ENCODE data around the gene TMEM225B.
"Not testable (repeated sequence)": the region's sequence is repeated elsewhere in the genome, so short reads cannot be mapped to it uniquely, and the experiment has no call there.

TMEM225B gene

DNA sequence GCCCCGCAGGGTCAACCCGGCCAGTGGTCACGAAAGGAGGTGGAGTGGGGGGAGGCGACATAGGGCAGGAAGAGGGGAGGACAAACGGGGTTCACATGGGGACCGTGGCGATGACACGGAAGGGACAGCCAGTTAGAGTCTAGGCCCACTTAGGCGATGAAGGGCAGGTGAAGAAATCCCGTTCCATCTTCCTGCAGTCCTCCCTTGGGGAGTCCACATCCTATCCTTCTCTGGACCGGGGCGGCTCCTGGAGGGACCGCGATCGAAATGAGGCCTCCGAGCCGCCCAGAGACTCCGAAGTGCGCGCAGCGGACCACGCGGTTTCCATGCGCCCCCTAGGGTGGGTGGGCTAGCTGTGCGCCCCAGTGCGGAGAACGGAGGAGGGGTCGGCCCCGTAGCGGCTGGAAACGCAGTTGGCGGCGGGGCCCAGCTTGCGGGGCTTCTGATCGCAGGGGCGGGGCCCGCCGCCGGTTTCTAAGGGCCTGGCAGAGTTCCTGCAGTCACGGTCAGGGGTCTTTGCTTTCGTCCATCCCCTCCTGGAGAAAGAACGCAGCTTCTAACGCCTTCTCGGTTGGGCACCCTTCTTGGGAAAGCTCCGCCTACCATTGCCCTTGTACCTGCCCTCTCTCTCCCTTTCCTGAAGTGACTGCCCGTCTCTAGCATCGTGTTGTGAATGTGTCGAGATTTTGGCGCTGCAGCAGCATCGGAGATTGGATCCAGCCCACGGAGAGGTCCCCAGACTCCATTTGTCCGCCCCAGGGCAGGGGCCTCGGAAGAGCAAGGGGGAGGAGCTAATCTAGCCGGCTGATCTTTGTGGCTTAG is 17.9 kb upstream of the TMEM225B start:
- peak; percentile 58 for DNase-seq

DNA sequence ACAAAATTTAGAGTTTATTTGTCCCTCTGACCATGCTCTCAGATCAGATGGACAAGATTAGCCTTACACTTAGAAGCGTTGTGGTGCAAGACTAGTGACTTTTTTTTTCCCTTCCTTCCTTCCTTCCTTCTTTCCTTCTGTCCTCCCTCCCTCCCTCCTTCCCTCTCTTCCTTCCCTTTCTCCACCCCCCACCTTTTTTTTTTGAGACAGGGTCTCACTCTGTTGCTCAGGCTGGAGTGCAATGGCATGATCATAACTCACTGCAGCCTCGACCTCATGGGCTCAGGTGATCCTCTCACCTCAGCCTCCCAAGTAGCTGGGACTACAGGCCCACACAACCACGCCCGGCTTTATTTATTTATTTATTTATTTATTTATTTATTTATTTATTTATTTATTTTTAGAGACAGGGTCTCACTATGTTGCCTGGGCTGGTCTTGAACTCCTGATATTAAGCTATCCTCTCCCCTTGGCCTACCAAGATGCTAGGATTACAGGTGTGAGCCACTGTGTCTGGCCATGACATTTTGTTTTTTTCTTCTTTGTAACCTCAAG is 17.2 kb upstream of the TMEM225B start:
- not testable (repeated sequence) for DNase-seq

DNA sequence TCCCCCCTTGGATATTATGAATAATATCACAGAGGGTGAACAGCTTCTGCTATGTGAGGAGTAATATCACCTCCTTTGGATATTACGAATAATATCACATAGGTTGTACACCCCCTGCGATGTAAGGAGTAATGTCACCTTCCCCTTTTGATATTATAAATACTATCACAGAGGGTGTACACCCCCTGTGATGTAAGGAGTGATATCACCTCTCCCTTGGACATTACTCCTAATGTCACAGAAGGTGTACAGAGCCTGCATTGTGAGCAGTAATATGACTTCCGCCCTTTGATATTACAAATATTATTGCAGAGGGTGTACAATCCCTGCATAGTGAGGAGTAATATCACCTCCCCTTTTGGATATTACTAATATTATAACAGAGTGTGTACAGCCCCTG is 9.2 kb upstream of the TMEM225B start:
- DNase-seq = no peak

DNA sequence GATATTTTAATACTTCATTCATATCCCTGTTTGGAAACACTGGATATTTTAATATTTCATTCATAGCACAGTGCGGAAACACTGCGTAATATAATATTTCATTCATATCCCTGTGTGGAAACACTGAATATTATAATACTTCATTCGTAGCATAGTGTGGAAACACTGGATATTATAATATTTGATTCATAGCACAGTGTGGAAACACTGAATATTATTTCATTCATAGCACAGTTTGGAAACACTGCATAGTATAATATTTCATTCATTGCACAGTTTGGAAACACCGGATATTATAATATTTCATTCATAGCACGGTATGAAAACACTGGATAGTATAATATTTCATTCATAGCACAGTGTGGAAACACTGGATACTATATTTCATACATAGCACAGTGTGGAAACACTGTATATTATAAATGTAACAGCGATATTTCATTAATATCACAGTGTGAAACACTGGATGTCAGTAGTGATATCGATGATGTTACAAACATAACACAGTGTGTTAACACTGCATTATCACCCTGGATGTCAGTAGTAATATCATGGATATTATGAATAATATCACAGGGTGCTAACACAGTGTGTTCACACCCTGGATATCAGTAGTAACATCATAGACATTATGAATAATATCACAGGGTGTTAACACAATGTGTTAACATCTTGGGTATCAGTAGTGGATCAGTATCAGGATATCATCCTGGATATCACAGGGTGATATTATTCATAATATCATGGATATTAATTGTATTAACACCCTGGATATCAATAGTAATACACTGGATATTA is 2.9 kb upstream of the TMEM225B start:
- no peak for DNase-seq

DNA sequence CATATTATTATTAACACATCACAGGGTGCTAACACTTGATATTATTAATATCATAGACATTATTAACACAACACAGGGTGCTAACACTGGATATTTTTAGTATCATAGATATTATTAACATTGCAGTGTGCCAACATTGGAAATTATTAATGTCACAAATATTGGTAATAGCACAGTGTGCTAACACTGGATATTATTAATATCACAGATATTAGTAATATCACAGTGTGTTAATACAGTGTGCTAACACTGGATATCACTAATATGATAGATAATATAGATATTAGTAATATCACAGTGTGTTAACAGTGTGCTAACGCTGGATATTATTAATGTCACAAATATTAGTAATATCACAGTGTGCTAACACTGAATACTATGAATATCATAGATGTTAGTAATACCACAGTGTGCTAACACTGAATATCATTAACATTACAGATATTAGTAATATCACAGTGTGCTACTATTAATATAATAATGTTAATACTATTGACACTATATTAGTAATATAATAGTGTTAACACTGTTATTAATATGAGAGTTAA is 1.6 kb upstream of the TMEM225B start:
- no peak for DNase-seq

DNA sequence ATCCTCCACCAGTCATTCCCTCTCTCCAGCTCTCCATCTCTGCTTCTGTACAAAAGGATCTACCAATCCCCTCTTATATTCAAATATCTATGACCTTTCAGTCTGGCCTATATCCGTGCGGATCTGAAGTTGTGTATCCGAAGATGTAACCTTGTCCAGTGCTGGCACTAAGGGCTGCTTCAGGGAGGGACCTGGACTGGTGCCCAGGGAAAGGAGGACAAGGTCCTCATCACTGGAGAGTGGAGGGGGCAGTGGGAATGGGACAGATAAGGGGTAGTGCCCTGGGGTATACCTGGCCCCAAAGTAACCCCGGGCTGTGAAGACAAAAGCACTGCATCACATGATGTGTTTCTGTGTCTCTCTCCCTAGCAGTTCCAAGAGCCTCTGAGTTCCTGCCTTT is 1.8 kb downstream of the TMEM225B start:
- DNase-seq = no peak

DNA sequence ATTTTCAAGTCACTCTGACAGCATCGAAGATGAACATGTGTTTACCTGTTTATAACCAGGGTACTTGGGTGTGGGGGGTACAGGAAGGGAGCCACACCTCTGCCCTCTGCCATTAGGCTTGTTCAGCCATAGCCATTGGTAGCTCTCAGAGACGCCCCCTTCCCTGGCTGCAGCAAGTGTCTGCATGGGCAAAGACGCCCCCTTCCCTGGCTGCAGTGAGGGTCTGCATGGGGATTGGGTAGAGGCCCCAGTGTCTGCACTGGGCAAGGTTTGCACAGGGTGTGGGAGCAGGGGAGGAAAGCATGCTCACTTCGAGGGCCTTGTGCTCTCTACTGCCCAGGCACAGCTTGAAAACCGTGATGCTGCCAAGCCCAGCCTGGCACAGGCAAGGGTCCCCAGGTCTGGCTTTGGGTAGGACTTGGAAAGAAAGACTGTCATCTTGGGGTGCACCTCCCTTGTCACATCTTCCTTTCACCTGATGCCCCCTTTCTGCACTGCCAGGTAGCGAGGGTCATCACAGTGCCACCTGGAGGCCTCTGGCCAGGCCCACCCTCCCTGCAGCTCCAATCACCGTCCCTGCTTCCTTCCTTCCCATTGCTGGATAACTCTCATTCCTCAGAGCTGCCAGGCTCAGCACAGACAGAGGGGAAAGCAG is 3.7 kb downstream of the TMEM225B start:
- no peak for DNase-seq

DNA sequence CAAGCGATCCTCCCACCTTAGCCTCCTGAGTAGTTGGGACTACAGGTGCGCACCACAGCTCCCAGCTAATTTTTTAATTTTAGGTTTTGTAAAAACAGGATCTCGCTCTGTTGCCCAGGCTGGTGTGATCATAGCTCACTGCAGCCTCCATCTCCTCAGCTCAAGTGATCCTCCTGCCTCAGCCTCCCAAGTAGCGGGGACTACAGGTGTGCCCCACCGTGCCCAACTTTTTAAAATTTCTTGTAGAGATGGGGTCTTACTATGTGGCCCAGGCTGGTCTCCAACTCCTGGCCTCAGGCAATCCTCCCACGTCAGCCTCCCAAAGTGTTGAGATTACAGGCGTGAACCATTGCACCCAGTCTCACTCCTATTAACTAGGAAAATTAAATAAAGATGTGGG is 7.5 kb downstream of the TMEM225B start:
- no peak for DNase-seq

DNA sequence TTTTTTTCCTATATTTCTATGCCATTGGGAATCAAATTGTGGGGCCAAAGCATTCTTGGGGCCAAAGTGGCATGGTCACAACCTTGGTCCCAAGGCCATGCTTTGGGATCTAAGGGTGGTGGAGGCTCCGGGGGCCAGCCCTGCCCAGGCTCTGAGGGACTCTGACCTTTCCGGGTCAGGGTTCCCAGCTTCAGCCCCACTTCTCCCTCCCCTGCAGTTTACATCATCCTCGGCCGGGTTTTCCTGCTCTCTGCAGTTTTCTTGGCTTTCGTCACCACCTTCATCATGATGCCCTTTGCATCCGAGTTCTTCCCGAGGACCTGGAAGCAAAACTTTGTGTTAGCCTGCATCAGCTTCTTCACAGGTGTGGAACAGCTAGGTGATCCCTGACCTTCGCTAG is 8.5 kb downstream of the TMEM225B start:
- no peak for DNase-seq

DNA sequence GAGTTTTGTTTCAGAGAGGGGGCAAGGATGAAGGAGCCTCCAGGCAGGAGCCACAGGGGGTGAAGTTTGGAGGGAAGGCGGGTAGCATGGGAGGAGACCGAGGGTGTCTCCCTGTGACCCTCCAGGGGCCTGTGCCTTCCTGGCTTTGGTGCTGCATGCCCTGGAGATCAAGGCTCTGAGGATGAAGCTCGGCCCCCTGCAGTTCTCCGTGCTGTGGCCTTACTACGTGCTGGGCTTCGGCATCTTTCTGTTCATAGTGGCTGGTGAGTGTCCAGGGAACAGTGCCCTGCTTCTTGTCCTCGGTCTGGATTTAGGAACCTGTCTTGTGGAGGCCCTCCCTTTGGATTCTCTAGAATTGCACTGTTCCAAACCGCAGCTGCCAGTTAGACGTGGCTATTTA is 9.5 kb downstream of the TMEM225B start:
- DNase-seq = no peak

DNA sequence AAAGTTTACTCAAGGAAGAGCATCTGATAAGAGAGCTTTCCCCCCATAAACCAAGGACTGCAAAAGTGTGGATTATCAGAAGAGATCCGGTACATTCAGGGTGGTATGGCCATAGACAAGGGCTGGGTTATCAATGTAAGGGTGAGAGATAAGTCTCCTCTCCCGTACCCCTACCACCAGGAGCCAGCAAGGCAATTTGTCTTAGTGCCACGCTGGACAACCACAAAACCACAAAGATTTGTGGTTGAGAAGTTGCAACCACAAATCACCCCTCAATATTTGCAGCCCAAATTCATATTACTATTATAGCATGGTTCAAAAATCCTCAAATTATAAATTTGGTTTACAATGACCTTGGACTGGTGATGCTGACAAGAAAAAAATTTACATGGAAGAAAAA is 16.4 kb downstream of the TMEM225B start:
- no peak for DNase-seq

DNA sequence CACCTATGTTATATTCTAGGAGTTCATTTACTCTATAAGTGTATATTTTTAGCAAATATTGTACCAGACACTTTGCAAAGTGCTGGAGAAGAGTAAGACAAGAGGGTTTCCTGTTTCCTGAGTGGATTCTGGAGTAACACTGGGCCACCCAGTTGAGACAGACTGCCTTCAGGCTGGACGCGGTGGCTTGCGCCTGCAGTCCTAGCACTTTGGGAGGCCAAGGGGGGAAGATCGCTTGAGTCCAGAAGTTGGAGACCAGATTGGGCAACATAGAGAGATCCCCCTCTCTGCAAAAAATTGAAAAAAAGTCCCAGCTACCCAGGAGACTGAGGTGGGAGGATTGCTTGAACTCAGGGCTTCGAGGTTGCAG is 17.9 kb downstream of the TMEM225B start:
- no peak for DNase-seq

DNA sequence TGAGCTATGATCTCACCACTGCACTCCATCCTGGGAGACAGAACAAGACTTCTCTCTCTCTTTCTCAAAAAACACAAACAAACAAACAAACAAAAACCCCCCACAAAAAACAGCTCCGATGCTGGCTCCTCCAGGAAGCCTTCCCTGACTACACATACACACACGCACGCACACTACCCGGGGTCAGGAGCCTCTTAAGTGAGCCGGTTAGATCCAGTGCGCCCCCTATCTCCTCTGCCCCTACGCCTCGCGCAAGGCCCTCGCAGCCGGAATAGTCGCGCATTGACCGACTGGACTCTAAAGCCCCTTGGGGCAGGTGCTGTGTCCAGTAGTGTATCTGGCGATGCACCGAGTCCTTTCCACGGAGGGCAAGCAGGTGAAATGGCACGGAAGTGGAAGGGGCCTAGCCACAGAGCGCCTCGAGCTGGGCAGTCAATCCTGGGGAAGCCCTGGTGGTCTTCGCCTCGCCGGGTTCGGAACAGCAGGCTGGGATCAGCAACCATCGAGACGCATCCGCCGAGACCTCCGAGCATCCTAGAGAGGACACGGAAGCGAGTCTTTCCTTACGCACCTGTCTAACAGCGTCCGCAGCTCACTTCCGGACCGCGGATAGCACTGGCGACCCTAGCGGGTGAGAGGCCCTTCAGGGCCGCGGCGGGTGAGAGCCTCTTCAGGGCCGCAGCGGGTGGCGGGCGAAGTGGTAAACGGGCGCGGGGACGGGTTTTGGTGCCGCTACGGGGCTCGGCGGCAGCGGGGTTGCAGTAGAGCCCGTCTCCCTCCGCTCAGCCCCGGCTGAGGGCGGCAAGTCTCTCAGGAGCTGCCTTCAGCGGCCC is 18.5 kb downstream of the TMEM225B start, which contains the start of gene ZSCAN25:
ZSCAN25 (plus strand) TSS at position 588 of the 833 bp plus-strand sequence. CDS start 2,661 bp downstream, outside the sequence.
- peak; percentile 94 for DNase-seq

DNA sequence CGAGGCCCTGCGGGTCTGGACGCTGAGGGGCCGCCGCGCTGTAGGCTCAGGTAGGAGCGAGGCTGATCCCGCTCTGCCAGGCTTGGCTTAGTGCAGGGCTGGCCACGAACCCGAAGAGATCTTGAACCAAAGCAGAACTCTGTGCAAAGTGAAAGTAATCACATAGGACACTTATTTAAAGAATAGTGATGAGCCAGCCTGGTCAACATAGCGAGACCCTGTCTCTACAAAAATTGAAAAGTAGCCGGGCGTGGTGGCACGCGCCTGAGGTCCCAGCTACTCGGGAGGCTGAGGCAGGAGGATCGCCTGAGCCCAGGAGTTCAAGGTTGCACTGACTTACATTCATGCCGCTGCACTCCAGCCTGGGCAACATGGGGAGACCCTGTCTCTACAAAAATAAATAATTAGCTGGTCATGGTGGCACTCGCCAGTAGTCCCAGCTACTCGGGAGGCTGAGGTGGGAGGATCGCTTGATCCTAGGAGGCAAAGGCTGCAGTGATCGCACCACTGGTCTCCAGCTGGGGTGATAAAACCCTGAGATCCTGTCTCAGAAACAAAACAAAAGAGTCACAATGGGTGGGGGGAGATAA is 19.2 kb downstream of the TMEM225B start:
- DNase-seq = peak; percentile 53

DNA sequence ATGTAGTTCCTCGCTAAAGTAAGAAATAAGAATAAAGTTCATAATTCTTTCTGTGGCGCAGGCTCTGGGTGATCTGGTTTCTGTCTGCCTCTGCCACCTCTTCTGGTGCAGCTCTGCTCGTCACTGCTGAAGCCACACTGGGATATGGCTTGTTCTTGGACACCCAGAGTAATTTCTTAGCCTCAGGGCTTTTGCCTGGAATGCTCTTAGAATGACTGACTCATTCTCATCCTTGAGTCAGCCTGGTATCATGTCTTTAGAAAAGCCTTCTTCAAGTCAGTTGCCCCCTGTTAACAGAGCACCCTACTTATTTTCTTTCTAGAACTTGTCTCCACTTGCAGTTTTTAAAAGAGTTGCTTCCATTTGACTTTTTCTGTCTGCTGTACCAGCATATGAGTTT is 20.7 kb downstream of the TMEM225B start:
- DNase-seq = no peak

DNA sequence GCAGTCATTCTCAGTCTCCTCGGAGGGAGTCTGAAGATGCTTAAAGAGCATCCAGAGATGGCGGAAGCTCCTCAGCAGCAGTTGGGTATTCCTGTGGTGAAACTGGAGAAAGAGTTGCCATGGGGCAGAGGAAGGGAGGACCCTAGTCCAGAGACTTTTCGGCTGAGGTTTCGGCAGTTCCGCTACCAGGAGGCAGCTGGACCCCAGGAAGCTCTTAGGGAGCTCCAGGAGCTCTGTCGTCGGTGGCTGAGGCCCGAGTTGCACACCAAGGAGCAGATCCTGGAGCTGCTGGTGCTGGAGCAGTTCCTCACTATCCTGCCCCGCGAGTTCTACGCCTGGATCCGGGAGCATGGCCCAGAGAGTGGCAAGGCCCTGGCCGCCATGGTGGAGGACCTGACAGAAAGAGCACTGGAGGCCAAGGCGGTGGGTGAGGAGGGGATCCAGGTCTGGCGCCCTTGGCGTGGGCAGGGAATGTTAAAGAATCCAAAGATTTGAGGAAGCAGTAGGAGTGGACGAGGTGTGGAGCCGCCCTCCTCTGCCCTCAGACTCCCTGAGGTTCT is 21.6 kb downstream of the TMEM225B start:
- DNase-seq = no peak

DNA sequence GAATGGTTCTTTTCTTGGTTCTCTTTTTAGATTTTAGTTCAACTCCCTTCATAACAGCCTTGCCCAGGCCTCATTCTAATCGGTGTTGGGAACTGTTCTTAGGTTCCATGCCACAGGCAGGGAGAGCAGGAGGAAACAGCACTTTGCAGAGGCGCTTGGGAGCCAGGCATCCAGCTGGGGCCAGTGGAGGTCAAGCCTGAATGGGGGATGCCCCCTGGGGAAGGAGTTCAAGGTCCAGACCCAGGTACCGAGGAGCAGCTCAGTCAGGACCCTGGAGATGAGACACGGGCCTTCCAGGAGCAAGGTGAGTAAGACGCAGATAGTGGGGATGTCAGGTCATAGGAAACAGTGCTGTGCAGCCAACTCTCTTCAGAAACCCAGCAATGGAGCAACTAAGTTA is 23.2 kb downstream of the TMEM225B start:
- no peak for DNase-seq

DNA sequence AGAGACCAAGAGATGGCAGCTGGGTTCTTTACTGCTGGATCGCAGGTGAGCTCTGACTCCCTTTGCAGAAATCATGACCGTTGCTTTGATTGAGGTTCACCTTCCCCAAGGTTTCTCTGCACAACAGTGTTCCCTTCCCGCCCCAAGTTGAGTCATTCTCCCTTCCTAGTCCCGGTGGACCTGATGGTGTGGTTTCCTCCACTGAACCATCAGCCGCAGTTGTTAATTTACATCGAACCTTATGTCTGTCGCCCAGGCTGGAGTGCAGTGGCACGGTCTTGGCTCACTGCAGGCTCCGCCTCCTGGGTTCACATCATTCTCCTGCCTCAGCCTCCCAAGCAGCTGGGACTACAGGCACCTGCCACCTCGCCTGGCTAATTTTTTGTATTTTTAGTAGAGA is 24.5 kb downstream of the TMEM225B start:
- no peak for DNase-seq

DNA sequence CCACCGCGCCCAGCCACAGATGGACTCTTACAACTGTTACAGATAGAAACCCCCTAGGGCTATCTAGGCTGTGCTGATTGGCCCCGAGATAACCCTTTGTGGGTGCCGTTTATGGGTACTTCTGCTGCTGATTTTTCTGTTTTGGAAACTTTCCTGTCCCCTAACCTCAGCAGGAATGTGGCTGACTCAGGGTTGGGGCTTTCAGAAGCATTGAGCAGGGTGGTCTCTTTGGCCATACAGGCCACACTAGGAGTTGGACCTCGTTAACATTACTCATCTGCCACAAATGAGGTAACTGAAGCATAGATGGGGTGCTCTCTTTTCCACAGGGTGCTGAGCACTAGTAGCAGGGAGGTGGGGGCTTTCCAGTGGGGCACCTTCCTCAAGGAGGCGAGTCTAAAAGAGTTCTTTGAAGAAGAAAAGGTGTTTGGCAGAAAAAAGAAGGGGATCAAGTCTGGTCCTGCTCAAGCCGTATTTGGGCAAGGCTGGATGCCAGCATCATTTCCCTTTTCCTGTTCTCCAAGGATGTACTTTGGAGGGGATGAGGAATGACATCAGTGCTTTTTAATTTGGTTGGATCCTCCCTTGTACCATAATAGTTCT is 25.1 kb downstream of the TMEM225B start:
- DNase-seq = no peak

DNA sequence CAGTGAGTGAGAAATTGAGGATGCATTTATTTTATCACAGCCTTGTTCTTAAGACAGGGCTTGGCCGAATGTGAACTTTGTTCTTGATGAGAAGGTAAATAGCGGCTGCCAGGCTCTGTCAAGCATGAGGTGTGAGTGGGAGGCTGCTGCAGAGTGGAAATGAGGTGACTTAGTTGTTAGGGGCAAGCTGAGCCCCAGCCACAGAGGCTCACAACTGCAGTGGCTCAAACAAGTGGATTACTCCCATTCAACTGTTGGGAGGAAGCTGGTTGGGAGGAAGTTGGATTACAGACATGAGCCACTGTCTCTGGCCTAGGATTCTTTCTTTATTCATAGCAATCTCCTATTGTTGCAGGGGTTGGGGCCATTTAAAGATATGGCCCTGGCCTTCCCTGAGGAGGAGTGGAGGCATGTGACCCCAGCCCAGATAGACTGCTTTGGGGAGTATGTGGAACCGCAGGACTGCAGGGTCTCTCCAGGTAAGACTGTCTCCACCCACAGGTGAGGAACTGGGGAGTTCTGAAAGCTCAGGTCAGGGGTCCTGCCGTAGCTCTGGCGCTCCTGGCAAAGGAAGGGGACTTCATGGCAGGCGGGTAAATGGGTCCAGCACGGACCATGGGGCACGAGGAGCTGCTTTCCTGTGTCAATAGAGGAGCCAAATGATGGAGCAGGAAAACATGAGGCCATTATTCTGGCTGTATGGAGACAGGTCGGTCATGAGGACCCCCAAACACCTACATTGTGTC is 25.8 kb downstream of the TMEM225B start:
- DNase-seq = no peak

Data from NCI-H345 (cell line).